Stomach (tissue), 9 donors: ENCODE measurements around the gene GABRG3. TPM values are rescaled to one million over a fixed set of nuclear protein-coding genes. Genes with fewer than 3 reads are reported as not detected.

Experiments
- DNase-seq, 2 donors: peaks; one replicate each; pipeline versions ENCODE4 v3.0.0 to v3.0.0-alpha.2; 2013 to 2019
- H3K27ac ChIP-seq, 5 donors: fragments of 200-600 bp in 4 of 5; sonication (generic) in 4 of 5; one replicate each; pipeline ENCODE4 v1.5.1; 2013 to 2019; ENCODE audit warnings: mild to moderate bottlenecking in 1 of 5, moderate library complexity in 1 of 5
- H3K27me3 ChIP-seq, 3 donors: fragments of 200-600 bp; sonication (generic); one replicate each; pipeline ENCODE4 v1.5.1; 2017 to 2019; ENCODE audit warnings: mixed run types in 1 of 3
- H3K36me3 ChIP-seq, 4 donors: fragments of 200-600 bp; sonication (generic); 1 replicate in 3 of 4; 2 replicates in 1 of 4; pipeline ENCODE4 v1.5.1; 2016 to 2019
- H3K4me1 ChIP-seq, 4 donors: fragments of 200-600 bp; sonication (generic); one replicate each; pipeline ENCODE4 v1.5.1; 2016 to 2019
- H3K4me3 ChIP-seq, 4 donors: fragments of 200-600 bp; sonication (generic) in 3 of 4; one replicate each; pipeline ENCODE4 v1.5.1; 2016 to 2019; ENCODE audit warnings: mild to moderate bottlenecking in 1 of 4
- H3K9me3 ChIP-seq, 4 donors: fragments of 200-600 bp; sonication (generic); one replicate each; pipeline ENCODE4 v1.5.1; 2016 to 2019
- CTCF ChIP-seq, 7 experiments: fragments of 450-650 bp in 4 of 7; fragments of 200-600 bp in 3 of 7; sonication (generic) in 3 of 7; IDR thresholded peaks; one replicate each; pipeline ENCODE4 v1.5.1; 2016 to 2019; ENCODE audit warnings: antibody characterized with exemption in 7 of 7, control low read depth in 2 of 7, mild to moderate bottlenecking in 1 of 7
- EP300 ChIP-seq: sonication (generic); formaldehyde crosslinking; IDR thresholded peaks from one replicate; pipeline ENCODE4 v1.6.1; 2017; ENCODE audit warnings: antibody characterized with exemption
- POLR2A ChIP-seq, 4 donors: fragments of 450-650 bp; IDR thresholded peaks; one replicate each; pipeline ENCODE4 v1.6.1; 2016; ENCODE audit warnings: antibody characterized with exemption in 4 of 4, control low read depth in 2 of 4, mild to moderate bottlenecking in 1 of 4, moderate library complexity in 1 of 4
- POLR2AphosphoS5 ChIP-seq, 3 donors: sonication (generic); formaldehyde crosslinking; IDR thresholded peaks; one replicate each; pipeline ENCODE4 v1.6.1; 2016; ENCODE audit warnings: antibody characterized with exemption in 3 of 3
- WGBS, 5 donors: extraction: QIAGEN DNeasy Blood & Tissue Kit in 3 of 5; methylation state at CpG; one replicate each; pipeline versions ENCODE4 v1.1.5 to v1.1.7; 2013 to 2018; 5-methylcytosine and 5-hydroxymethylcytosine counted together
- intact Hi-C: fragments of 100-400 bp; cut with DNase I; formaldehyde crosslinking; loops from one replicate; pipeline ENCODE4 v1.15.1; 2023; ENCODE audit warnings: low total_unique reads
- polyA plus RNA-seq, 3 donors: library from polyadenylated mRNA; stranded (reverse); fragments of 200-250 nt; gene quantifications; one replicate each; pipeline ENCODE4 v1.2.3, GENCODE V29; 2013
- total RNA-seq, 5 donors: library from RNA; depleted of rRNA; stranded (reverse); fragments of >200 nt; gene quantifications; one replicate each; pipeline versions ENCODE4 v1.1.0 to v1.2.3, GENCODE V29; 2014 to 2016
- donor health status: healthy with polysubstance abuse.
- donor health status: Bipolar disorder and iron deficiency.
- donor health status: healthy.

Gene GABRG3
- total and polyA plus RNA-seq, 8 donors = 0.37 to 1.5 TPM; not detected in 6

GRCh38 chr15:27429577-27429976, 458.6 kb downstream of the GABRG3 start:
- Histone ChIP-seq H3K27ac (no peak overlapping the region), H3K36me3 (no peaks in the 10 kb centered on the region), H3K9me3 (peaks cover 0 to 28% (median 8%) of the 10 kb centered on the region in 4 donors), H3K4me1 (no peaks in the 10 kb centered on the region), H3K4me3 (no peak overlapping the region), H3K27me3 (no peaks in the 10 kb centered on the region)
- TF ChIP-seq POLR2A (IDR thresholded peaks at IDR 0.05) (no peak), POLR2AphosphoS5 (IDR thresholded peaks at IDR 0.05) (no peak), EP300 (no peak), CTCF (IDR thresholded peaks at IDR 0.05) (no peak)
- 88 to 95% (median 94%) methylated on average over 4 of the region's 4 CpGs for WGBS, 5 donors
- intact Hi-C loops = no loop called here
- DNase-seq = no peak

GRCh38 chr15:27433604-27434003, 462.6 kb downstream of the GABRG3 start:
- H3K9me3 ChIP-seq = peaks cover 0 to 49% (median 0%) of the 10 kb centered on the region in 4 donors
- DNase-seq = no peak
- H3K27me3 ChIP-seq = no peaks in the 10 kb centered on the region
- no peaks in the 10 kb centered on the region for H3K36me3 ChIP-seq
- no peaks in the 10 kb centered on the region for H3K4me1 ChIP-seq
- 62 to 65% (median 62%) methylated on average over 4 of the region's 4 CpGs for WGBS, 5 donors
- no peak overlapping the region for H3K4me3 ChIP-seq
- no peak for TF ChIP-seq EP300
- intact Hi-C loops = no loop called here
- H3K27ac ChIP-seq = no peak overlapping the region

GRCh38 chr15:27438403-27439375, 467.7 kb downstream of the GABRG3 start:
- intact Hi-C loops = no loop called here
- Histone ChIP-seq H3K9me3 (peaks cover 0 to 35% (median 0%) of the 10 kb centered on the region in 4 donors), H3K27me3 (no peaks in the 10 kb centered on the region), H3K4me1 (no peaks in the 10 kb centered on the region), H3K27ac (no peak overlapping the region), H3K4me3 (no peak overlapping the region), H3K36me3 (no peaks in the 10 kb centered on the region)
- 63 to 71% (median 65%) methylated on average over 15 of the region's 15 CpGs for WGBS, 5 donors
- DNase-seq = no peak
- TF ChIP-seq POLR2AphosphoS5 (IDR thresholded peaks at IDR 0.05) (no peak), POLR2A (IDR thresholded peaks at IDR 0.05) (no peak), EP300 (no peak), CTCF (IDR thresholded peaks at IDR 0.05) (no peak)

GRCh38 chr15:27441120-27441519, 470.1 kb downstream of the GABRG3 start:
- intact Hi-C loops = no loop called here
- Histone ChIP-seq H3K4me3 (no peak overlapping the region), H3K27me3 (no peaks in the 10 kb centered on the region), H3K27ac (no peak overlapping the region), H3K36me3 (no peaks in the 10 kb centered on the region), H3K9me3 (peaks cover 0 to 27% (median 2%) of the 10 kb centered on the region in 4 donors), H3K4me1 (no peaks in the 10 kb centered on the region)
- no peak for DNase-seq
- TF ChIP-seq EP300 (no peak), POLR2A (IDR thresholded peaks at IDR 0.05) (no peak), CTCF (IDR thresholded peaks at IDR 0.05) (no peak), POLR2AphosphoS5 (IDR thresholded peaks at IDR 0.05) (no peak)
- 46 to 59% (median 52%) methylated on average over 2 of the region's 2 CpGs for whole genome bisulfite sequencing, 5 donors

- Histone ChIP-seq H3K27me3 (peaks cover 0 to 8% (median 0%) of the 10 kb centered on the region in 3 donors), H3K36me3 (no peaks in the 10 kb centered on the region), H3K4me1 (no peaks in the 10 kb centered on the region), H3K9me3 (peaks cover 0 to 14% (median 10%) of the 10 kb centered on the region in 4 donors), H3K4me3 (no peak overlapping the region), H3K27ac (no peak overlapping the region)
- intact Hi-C loops = no loop called here
- WGBS, 5 donors = 65 to 86% (median 81%) methylated on average over 5 of the region's 5 CpGs
- TF ChIP-seq POLR2AphosphoS5 (IDR thresholded peaks at IDR 0.05) = no peak
- no peak for TF ChIP-seq POLR2A (IDR thresholded peaks at IDR 0.05)
- no peak for TF ChIP-seq CTCF (IDR thresholded peaks at IDR 0.05)
- TF ChIP-seq EP300 = no peak
- DNase-seq = no peak
Measured at GRCh38 chr15:27448234-27448633, 477.3 kb downstream of the GABRG3 start.
